Hypothalamus (tissue), 51 donors: Measurements from ENCODE around the gene ARHGAP22.

Experiments
- DNase-seq, 51 donors: peaks; one replicate each; lab custom pipeline; 2025; lab: John Stamatoyannopoulos, UW

Gene ARHGAP22

GRCh38 chr10:48590945-48591344 is 13.9 kb downstream of the ARHGAP22 start:
- DNase-seq, result no peak

- peak in 2 of 51 donors; percentile 20 to 23 for DNase-seq
Observed at GRCh38 chr10:48589266-48589665, 15.6 kb downstream of the ARHGAP22 start.

GRCh38 chr10:48587819-48588218 is 17.1 kb downstream of the ARHGAP22 start:
- DNase-seq, result no peak

GRCh38 chr10:48587101-48587500 is 17.8 kb downstream of the ARHGAP22 start:
- DNase-seq, result no peak

- peak in 27 of 51 donors; percentile 18 to 73 (median 48) for DNase-seq
Observed at GRCh38 chr10:48582970-48583369, 21.9 kb downstream of the ARHGAP22 start.

GRCh38 chr10:48580236-48580635 is 24.6 kb downstream of the ARHGAP22 start:
- DNase-seq, result no peak

GRCh38 chr10:48579251-48579960 is 25.5 kb downstream of the ARHGAP22 start:
- DNase-seq, result no peak

GRCh38 chr10:48577158-48577557 is 27.7 kb downstream of the ARHGAP22 start:
- DNase-seq, result no peak

- no peak for DNase-seq
Observed at GRCh38 chr10:48576501-48576900, 28.4 kb downstream of the ARHGAP22 start.

- DNase-seq, result no peak
Observed at GRCh38 chr10:48575901-48576300, 29.0 kb downstream of the ARHGAP22 start.

GRCh38 chr10:48574817-48575380 is 30.0 kb downstream of the ARHGAP22 start:
- no peak for DNase-seq

- no peak for DNase-seq
Observed at GRCh38 chr10:48574322-48574796, 30.5 kb downstream of the ARHGAP22 start.

GRCh38 chr10:48573045-48573444 is 31.8 kb downstream of the ARHGAP22 start:
- no peak for DNase-seq

GRCh38 chr10:48572414-48572813 is 32.5 kb downstream of the ARHGAP22 start:
- no peak for DNase-seq

- no peak for DNase-seq
Observed at GRCh38 chr10:48568546-48568945, 36.3 kb downstream of the ARHGAP22 start.

- DNase-seq, result no peak
Observed at GRCh38 chr10:48568131-48568530, 36.7 kb downstream of the ARHGAP22 start.

GRCh38 chr10:48567346-48567745 is 37.5 kb downstream of the ARHGAP22 start:
- DNase-seq, result no peak

- DNase-seq, result no peak
Observed at GRCh38 chr10:48564466-48565160, 40.3 kb downstream of the ARHGAP22 start.

- no peak for DNase-seq
Observed at GRCh38 chr10:48557511-48558123, 47.3 kb downstream of the ARHGAP22 start.

- no peak for DNase-seq
Observed at GRCh38 chr10:48556713-48557112, 48.2 kb downstream of the ARHGAP22 start.

GRCh38 chr10:48556065-48556464 is 48.8 kb downstream of the ARHGAP22 start:
- no peak for DNase-seq
